Measurements from ENCODE around the gene VGLL2. TPM values are rescaled to one million over a fixed set of nuclear protein-coding genes. Genes with fewer than 3 reads are reported as not detected.

Gene VGLL2
- total RNA-seq, 1 experiment from 2014 or later, result not detected

DNA sequence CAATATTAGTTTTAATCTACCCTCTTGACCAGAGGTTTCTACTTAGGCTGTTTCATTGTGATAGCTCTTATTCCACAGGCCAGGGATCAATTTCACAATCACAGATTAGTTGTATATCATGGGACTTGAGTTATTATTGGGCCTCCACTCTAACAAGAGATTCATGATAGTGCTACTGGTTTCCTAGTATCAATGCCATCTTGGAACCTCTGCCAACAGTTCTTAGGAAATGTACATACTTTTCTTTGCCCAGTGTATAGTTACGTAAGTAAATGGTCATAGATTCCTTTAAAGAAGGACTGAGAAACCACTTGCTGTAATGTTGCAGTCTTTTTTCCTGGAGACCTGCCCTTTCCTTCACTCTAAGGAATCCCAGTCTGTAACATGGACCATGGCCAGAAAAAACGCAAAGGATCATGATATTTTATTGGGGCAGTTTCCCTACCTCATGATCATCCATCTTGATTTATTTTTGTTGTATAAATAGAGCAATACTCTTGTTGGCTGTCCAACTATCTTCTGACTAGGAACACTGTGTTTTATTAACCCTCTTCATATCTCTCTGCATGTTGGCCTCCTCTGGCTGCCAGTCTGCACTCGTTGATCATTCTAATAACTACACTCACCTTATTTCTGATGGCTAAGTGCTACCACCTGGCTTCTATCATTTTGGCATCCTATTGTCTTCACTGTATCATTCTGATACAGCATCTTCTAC, 38.0 kb upstream of the VGLL2 start (continued):
- TF ChIP-seq, protein P1, sequence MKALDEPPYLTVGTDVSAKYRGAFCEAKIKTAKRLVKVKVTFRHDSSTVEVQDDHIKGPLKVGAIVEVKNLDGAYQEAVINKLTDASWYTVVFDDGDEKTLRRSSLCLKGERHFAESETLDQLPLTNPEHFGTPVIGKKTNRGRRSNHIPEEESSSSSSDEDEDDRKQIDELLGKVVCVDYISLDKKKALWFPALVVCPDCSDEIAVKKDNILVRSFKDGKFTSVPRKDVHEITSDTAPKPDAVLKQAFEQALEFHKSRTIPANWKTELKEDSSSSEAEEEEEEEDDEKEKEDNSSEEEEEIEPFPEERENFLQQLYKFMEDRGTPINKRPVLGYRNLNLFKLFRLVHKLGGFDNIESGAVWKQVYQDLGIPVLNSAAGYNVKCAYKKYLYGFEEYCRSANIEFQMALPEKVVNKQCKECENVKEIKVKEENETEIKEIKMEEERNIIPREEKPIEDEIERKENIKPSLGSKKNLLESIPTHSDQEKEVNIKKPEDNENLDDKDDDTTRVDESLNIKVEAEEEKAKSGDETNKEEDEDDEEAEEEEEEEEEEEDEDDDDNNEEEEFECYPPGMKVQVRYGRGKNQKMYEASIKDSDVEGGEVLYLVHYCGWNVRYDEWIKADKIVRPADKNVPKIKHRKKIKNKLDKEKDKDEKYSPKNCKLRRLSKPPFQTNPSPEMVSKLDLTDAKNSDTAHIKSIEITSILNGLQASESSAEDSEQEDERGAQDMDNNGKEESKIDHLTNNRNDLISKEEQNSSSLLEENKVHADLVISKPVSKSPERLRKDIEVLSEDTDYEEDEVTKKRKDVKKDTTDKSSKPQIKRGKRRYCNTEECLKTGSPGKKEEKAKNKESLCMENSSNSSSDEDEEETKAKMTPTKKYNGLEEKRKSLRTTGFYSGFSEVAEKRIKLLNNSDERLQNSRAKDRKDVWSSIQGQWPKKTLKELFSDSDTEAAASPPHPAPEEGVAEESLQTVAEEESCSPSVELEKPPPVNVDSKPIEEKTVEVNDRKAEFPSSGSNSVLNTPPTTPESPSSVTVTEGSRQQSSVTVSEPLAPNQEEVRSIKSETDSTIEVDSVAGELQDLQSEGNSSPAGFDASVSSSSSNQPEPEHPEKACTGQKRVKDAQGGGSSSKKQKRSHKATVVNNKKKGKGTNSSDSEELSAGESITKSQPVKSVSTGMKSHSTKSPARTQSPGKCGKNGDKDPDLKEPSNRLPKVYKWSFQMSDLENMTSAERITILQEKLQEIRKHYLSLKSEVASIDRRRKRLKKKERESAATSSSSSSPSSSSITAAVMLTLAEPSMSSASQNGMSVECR (CRISPR knock-in tag; IDR thresholded peaks at IDR 0.05; ENCODE audit: borderline replicate concordance), result no peak
- no peak for TF ChIP-seq ATF1 (CRISPR knock-in tag; IDR thresholded peaks at IDR 0.05)

- TF ChIP-seq, protein P2, sequence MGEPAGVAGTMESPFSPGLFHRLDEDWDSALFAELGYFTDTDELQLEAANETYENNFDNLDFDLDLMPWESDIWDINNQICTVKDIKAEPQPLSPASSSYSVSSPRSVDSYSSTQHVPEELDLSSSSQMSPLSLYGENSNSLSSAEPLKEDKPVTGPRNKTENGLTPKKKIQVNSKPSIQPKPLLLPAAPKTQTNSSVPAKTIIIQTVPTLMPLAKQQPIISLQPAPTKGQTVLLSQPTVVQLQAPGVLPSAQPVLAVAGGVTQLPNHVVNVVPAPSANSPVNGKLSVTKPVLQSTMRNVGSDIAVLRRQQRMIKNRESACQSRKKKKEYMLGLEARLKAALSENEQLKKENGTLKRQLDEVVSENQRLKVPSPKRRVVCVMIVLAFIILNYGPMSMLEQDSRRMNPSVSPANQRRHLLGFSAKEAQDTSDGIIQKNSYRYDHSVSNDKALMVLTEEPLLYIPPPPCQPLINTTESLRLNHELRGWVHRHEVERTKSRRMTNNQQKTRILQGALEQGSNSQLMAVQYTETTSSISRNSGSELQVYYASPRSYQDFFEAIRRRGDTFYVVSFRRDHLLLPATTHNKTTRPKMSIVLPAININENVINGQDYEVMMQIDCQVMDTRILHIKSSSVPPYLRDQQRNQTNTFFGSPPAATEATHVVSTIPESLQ (CRISPR knock-in tag; IDR thresholded peaks at IDR 0.05), result no peak
- TF ChIP-seq, protein P3, sequence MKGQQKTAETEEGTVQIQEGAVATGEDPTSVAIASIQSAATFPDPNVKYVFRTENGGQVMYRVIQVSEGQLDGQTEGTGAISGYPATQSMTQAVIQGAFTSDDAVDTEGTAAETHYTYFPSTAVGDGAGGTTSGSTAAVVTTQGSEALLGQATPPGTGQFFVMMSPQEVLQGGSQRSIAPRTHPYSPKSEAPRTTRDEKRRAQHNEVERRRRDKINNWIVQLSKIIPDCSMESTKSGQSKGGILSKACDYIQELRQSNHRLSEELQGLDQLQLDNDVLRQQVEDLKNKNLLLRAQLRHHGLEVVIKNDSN (CRISPR knock-in tag; IDR thresholded peaks at IDR 0.05), result no peak
- TF ChIP-seq, protein P4, sequence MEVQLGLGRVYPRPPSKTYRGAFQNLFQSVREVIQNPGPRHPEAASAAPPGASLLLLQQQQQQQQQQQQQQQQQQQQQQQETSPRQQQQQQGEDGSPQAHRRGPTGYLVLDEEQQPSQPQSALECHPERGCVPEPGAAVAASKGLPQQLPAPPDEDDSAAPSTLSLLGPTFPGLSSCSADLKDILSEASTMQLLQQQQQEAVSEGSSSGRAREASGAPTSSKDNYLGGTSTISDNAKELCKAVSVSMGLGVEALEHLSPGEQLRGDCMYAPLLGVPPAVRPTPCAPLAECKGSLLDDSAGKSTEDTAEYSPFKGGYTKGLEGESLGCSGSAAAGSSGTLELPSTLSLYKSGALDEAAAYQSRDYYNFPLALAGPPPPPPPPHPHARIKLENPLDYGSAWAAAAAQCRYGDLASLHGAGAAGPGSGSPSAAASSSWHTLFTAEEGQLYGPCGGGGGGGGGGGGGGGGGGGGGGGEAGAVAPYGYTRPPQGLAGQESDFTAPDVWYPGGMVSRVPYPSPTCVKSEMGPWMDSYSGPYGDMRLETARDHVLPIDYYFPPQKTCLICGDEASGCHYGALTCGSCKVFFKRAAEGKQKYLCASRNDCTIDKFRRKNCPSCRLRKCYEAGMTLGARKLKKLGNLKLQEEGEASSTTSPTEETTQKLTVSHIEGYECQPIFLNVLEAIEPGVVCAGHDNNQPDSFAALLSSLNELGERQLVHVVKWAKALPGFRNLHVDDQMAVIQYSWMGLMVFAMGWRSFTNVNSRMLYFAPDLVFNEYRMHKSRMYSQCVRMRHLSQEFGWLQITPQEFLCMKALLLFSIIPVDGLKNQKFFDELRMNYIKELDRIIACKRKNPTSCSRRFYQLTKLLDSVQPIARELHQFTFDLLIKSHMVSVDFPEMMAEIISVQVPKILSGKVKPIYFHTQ (CRISPR knock-in tag; IDR thresholded peaks at IDR 0.05), result no peak
- TF ChIP-seq STAT6 (CRISPR knock-in tag; conservative IDR thresholded peaks at IDR 0.05; ENCODE audit: low read depth) (no peak), ZNF121 (CRISPR knock-in tag; IDR thresholded peaks at IDR 0.05) (no peak), USF2 (CRISPR knock-in tag; IDR thresholded peaks at IDR 0.05) (no peak), ZNF263 (CRISPR knock-in tag; IDR thresholded peaks at IDR 0.05; ENCODE audit: low read depth) (no peak)
- ATAC-seq (no peak), DNase-seq (ENCODE audit: low spot score) (no peak)
- CTCF ChIA-PET, result no interaction called here
- Mint-ChIP-seq H3K4me3 (no peak overlapping the region), H3K36me3 (no peaks in the 10 kb centered on the region), H3K27me3 (ENCODE audit: low read depth) (no peaks in the 10 kb centered on the region), H3K4me1 (peaks cover 8% of the 10 kb centered on the region), H3K27ac (no peak overlapping the region), H3K9me3 (peaks cover 9% of the 10 kb centered on the region)
- POLR2A ChIA-PET, result no interaction called here
Observed at GRCh38 chr6:117228202-117228601, 37.2 kb upstream of the VGLL2 start.

Measured in WTC11 (cell line).